GM23248 (cell line): ENCODE results near the gene KPNA6. TPM values are rescaled to one million over a fixed set of nuclear protein-coding genes. Genes with fewer than 3 reads are reported as not detected.

Experiments used
- DNase-seq: peaks from one replicate; pipeline ENCODE4 v3.0.0-alpha.2; 2015
- H2AFZ ChIP-seq: fragments of 200-600 bp; sonication (generic); 2 replicates; pipeline ENCODE4 v1.6.1; 2016; ENCODE audit warnings: antibody characterized with exemption
- H3F3A ChIP-seq: fragments of 200-600 bp; sonication (generic); 2 replicates; pipeline ENCODE4 v1.6.1; 2016; ENCODE audit warnings: mild to moderate bottlenecking, antibody characterized with exemption, mixed run types; ENCODE audit not compliant: insufficient read depth
- H3K27ac ChIP-seq: fragments of 200-600 bp; sonication (generic); 2 replicates; pipeline ENCODE4 v1.5.1; 2016; ENCODE audit warnings: mild to moderate bottlenecking
- H3K27me3 ChIP-seq: fragments of 200-600 bp; sonication (generic); replicated peaks from 2 replicates; pipeline ENCODE4 v1.6.1; 2016; ENCODE audit warnings: mild to moderate bottlenecking; ENCODE audit not compliant: insufficient read depth
- H3K36me3 ChIP-seq: fragments of 200-600 bp; sonication (generic); 2 replicates; pipeline ENCODE4 v1.6.1; 2016; ENCODE audit warnings: low read depth, mild to moderate bottlenecking
- H3K4me1 ChIP-seq: fragments of 200-600 bp; sonication (generic); 2 replicates; pipeline ENCODE4 v1.6.1; 2016; ENCODE audit warnings: mild to moderate bottlenecking; ENCODE audit not compliant: insufficient read depth
- H3K4me2 ChIP-seq: fragments of 200-600 bp; sonication (generic); one replicate; pipeline ENCODE4 v1.6.1; 2016; ENCODE audit warnings: mild to moderate bottlenecking; ENCODE audit not compliant: unreplicated experiment
- H3K4me3 ChIP-seq: fragments of 200-600 bp; sonication (generic); 2 replicates; pipeline ENCODE4 v1.5.1; 2016; ENCODE audit warnings: mild to moderate bottlenecking
- H3K79me2 ChIP-seq: fragments of 200-600 bp; sonication (generic); 2 replicates; pipeline ENCODE4 v1.6.1; 2016; ENCODE audit warnings: mild to moderate bottlenecking; ENCODE audit not compliant: insufficient read depth
- H3K9ac ChIP-seq: fragments of 200-600 bp; sonication (generic); 2 replicates; pipeline ENCODE4 v1.6.1; 2016; ENCODE audit warnings: mild to moderate bottlenecking
- H3K9me2 ChIP-seq: fragments of 200-600 bp; sonication (generic); 2 replicates; pipeline ENCODE4 v1.6.1; 2016; ENCODE audit warnings: mixed run types, mild to moderate bottlenecking, moderate library complexity; ENCODE audit not compliant: insufficient read depth
- H3K9me3 ChIP-seq: fragments of 200-600 bp; sonication (generic); one replicate; pipeline ENCODE4 v1.6.1; 2017; ENCODE audit warnings: low read depth
- H4K20me1 ChIP-seq: fragments of 200-600 bp; sonication (generic); 2 replicates; pipeline ENCODE4 v1.6.0; 2016; ENCODE audit not compliant: insufficient read depth
- EZH2 ChIP-seq: fragments of 200-600 bp; sonication (generic); IDR thresholded peaks from 2 replicates; pipeline ENCODE4 v1.6.1; 2018; ENCODE audit warnings: antibody characterized with exemption, mild to moderate bottlenecking; ENCODE audit not compliant: insufficient read depth, poor library complexity, severe bottlenecking
- EZH2phosphoT487 ChIP-seq: fragments of 200-600 bp; sonication (generic); IDR thresholded peaks from 2 replicates; pipeline ENCODE4 v1.6.1; 2018; ENCODE audit warnings: antibody characterized with exemption, moderate library complexity, mild to moderate bottlenecking, low read depth; ENCODE audit not compliant: insufficient read depth
- WGBS, 2 experiments: methylation state at CpG; one replicate each; pipeline ENCODE4 v1.1.6; 2015 to 2017; ENCODE audit warnings: low lambda C conversion rate in 2 of 2, low coverage in 1 of 2; ENCODE audit errors: missing lambda C conversion rate in 2 of 2; 5-methylcytosine and 5-hydroxymethylcytosine counted together
- in situ Hi-C: fragments of 300-500 bp; cut with MboI; formaldehyde crosslinking; loops from 2 replicates; pipeline ENCODE4 v1.15.0; 2020
- polyA plus RNA-seq: library from polyadenylated mRNA; unstranded; fragments of >200 nt; fragmentation: Nextera tagmentation; extraction: Ambion mirVana; gene quantifications from 2 replicates; pipeline ENCODE4 v1.2.1, GENCODE V29; 2016
- total RNA-seq: library from RNA; depleted of rRNA; stranded (reverse); fragments of >200 nt; shearing (Covaris generic); gene quantifications from 2 replicates; pipeline ENCODE4 v1.2.3, GENCODE V29; 2014

KPNA6 gene
- total and polyA plus RNA-seq, 2 experiments from 2014 or later = 38.3 to 56.0 TPM

GRCh38 chr1:32178380-32179192 is 70.7 kb downstream of the KPNA6 start:
- Histone ChIP-seq H3K27me3 (no peaks in the 10 kb centered on the region), H3K36me3 (peaks cover 11% of the 10 kb centered on the region; the same call in 1 of the 2 replicates), H3K9me2 (no peaks in the 10 kb centered on the region), H3K9ac (peak overlapping the region; percentile 99), H2AFZ (peak overlapping the region; percentile 91), H4K20me1 (no peaks in the 10 kb centered on the region), H3F3A (peaks cover 47% of the 10 kb centered on the region), H3K79me2 (peaks cover 36% of the 10 kb centered on the region), H3K4me3 (peak overlapping the region; percentile 92), H3K4me1 (peaks cover 19% of the 10 kb centered on the region), H3K9me3 (no peaks in the 10 kb centered on the region), H3K4me2 (peak overlapping the region; percentile 81), H3K27ac (peak overlapping the region; percentile 99)
- in situ Hi-C loops = no loop called here
- WGBS, 2 experiments = 82% methylated on average over 7 of the region's 7 CpGs
- no peak for DNase-seq
- TF ChIP-seq EZH2 (no peak), EZH2phosphoT487 (no peak)

GRCh38 chr1:32179193-32179442 is 71.3 kb downstream of the KPNA6 start:
- TF ChIP-seq EZH2phosphoT487 = no peak
- no peak for TF ChIP-seq EZH2
- Histone ChIP-seq H3K4me1 (peaks cover 24% of the 10 kb centered on the region), H3K4me2 (peak overlapping the region; percentile 81), H3K36me3 (peaks cover 11% of the 10 kb centered on the region; the same call in 1 of the 2 replicates), H3K27me3 (no peaks in the 10 kb centered on the region), H3K9ac (peak overlapping the region; percentile 99), H3K9me2 (no peaks in the 10 kb centered on the region), H2AFZ (peak overlapping the region; percentile 91), H3K27ac (peak overlapping the region; percentile 99), H3K9me3 (no peaks in the 10 kb centered on the region), H4K20me1 (no peaks in the 10 kb centered on the region), H3K4me3 (peak overlapping the region; percentile 92), H3K79me2 (peaks cover 41% of the 10 kb centered on the region), H3F3A (peaks cover 47% of the 10 kb centered on the region)
- in situ Hi-C loops = no loop called here
- WGBS, 2 experiments = 13% methylated on average over 7 of the region's 7 CpGs
- no peak for DNase-seq

GRCh38 chr1:32179443-32180185 is 71.8 kb downstream of the KPNA6 start, which contains the start of gene TXLNA:
TXLNA (plus strand) TSS chr1:32179675; CDS start chr1:32180346, 671 bp downstream.
- Histone ChIP-seq H2AFZ (peak within 1 kb of the TSS; percentile 91), H3K4me3 (peak within 1 kb of the TSS; percentile 92), H4K20me1 (peaks cover under 1% of the 10 kb centered on the region; the same call in 1 of the 2 replicates), H3K4me1 (peaks cover 27% of the 10 kb centered on the region), H3K9me3 (no peaks in the 10 kb centered on the region), H3K9ac (peak within 1 kb of the TSS; percentile 99), H3K4me2 (peak within 1 kb of the TSS; percentile 99), H3K27me3 (no peaks in the 10 kb centered on the region), H3K27ac (peak within 1 kb of the TSS; percentile 99), H3K36me3 (peaks cover 11% of the 10 kb centered on the region), H3F3A (peaks cover 47% of the 10 kb centered on the region), H3K79me2 (peaks cover 46% of the 10 kb centered on the region), H3K9me2 (no peaks in the 10 kb centered on the region)
- in situ Hi-C loops = no loop called here
- peak; percentile 98 for DNase-seq
- 1 to 2% methylated on average over 66 to 69 of the region's 79 CpGs for WGBS, 2 experiments
- TF ChIP-seq EZH2phosphoT487 = no peak
- TF ChIP-seq EZH2 = no peak

- peak overlapping the region; percentile 99 for H3K9ac ChIP-seq
- H3K4me3 ChIP-seq = peak overlapping the region; percentile 92
- 1% methylated on average over 27 to 36 of the region's 36 CpGs for WGBS, 2 experiments
- no peak for TF ChIP-seq EZH2
- no peak for TF ChIP-seq EZH2phosphoT487
- H2AFZ ChIP-seq = peak overlapping the region; percentile 66
- H3K4me2 ChIP-seq = peak overlapping the region; percentile 99
- H3K36me3 ChIP-seq = peaks cover 19% of the 10 kb centered on the region
- peak overlapping the region; percentile 99 for H3K27ac ChIP-seq
- in situ Hi-C loops = no loop called here
- DNase-seq = peak; percentile 79
- H3K9me2 ChIP-seq = no peaks in the 10 kb centered on the region
- peaks cover 47% of the 10 kb centered on the region for H3F3A ChIP-seq
- H4K20me1 ChIP-seq = peaks cover 5% of the 10 kb centered on the region; the same call in 1 of the 2 replicates
- no peaks in the 10 kb centered on the region for H3K27me3 ChIP-seq
- H3K79me2 ChIP-seq = peaks cover 54% of the 10 kb centered on the region
- peaks cover 30% of the 10 kb centered on the region for H3K4me1 ChIP-seq
- no peaks in the 10 kb centered on the region for H3K9me3 ChIP-seq
Observed at GRCh38 chr1:32180186-32181060, 72.6 kb downstream of the KPNA6 start.
